GM21390 (cell line): ENCODE data around the gene CFAP65.

ENCODE experiments used
- ATAC-seq: cut with Tn5 transposase; IDR thresholded peaks from one replicate; pipeline ENCODE4 v1.9.1; 2021; ENCODE audit not compliant: unreplicated experiment

Gene CFAP65

DNA sequence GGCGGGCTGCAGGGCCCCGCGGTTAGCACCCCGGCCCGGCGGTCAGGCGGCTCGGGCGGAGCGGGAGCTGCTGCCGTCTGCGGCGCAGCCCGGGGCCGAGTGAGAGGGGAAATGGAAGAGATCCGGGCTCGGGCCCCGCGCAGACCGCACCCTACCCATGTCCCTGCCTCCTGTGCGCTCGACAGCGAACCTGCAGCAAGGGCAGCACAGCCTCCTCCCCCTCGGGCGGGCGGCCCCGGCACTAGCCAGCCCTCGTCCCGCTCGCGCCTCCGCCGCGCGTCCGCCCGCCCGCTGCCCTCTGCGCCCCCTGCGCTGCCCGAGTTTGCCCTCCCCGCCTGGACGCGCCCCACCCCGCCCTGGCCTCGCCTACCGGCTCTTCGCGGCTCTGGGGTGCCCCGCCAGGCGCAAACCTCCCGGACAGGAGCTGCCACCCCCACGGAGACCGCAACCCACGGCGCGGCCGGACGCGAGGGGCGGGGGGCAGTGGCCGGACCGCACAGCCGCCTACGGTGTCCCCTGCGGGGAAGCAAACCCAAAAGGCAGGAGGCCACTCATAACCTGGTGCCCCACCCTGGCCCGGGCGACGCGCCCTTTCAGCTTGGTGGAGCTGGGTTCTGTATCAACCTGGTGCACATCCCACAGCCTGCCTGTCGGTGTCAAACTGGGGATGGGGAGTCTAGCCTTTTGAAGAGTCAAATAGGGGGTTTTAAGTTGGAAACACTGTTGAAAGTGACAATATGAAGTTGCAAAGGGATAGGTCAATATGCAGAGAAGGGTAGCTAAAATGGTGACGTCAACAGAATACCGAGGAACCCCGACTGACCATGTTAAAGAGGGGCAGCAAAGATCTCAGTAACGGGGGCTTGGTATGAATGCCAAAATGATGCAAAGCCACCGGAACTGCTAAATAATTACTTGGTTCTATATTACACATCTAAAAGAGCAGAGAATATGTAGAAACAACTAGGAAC, 19.8 kb upstream of the CFAP65 start, which contains the start of gene IHH:
Gene IHH, minus strand, starts transcription at position 101 of the 971 bp plus-strand sequence. CDS start 454 bp downstream, outside the sequence.
- ATAC-seq = no peak

DNA sequence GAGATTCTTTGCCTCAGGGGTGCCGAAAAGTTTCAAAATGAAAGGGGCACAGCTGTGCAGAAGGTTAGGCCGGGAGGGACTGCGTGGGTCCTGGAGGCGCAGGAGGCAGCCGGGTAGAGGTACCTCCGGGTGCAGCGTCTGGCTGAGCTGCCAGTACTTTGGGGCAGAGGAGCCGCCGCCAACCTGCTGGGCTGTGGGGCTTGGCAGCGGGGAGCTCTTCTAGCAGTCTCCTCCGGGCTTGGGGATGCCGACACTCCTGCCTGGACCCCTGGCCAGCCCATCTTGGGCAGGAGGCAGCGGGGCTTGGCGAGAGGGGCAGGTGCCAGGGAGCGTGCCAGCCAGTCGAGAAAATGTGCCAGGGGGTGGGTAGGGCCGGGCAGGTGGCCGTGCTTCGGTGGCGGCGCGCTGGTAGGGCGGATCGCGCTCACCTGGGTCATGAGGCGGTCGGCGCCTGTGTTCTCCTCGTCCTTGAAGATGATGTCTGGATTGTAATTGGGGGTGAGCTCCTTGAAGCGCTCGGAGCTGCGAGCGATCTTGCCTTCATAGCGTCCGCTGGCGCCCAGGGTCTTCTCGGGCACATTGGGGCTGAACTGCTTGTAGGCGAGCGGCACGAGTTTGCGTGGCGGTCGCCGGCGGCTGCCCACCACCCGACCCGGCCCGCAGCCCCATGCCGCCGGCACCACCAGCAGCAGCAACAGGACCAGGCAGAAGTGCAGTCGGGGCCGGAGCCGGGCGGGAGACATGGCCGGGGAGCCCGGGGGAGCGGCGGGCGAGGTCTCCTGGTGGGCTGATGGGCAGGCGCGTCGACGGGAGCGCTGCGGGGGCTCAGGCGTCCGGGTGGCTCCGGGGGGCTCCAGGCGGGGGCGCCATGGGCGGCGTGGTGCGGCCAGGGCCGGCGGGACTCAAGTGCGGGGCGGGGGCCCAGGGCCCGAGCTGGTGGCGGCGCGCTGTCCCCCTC, 18.7 kb upstream of the CFAP65 start:
- no peak for ATAC-seq

DNA sequence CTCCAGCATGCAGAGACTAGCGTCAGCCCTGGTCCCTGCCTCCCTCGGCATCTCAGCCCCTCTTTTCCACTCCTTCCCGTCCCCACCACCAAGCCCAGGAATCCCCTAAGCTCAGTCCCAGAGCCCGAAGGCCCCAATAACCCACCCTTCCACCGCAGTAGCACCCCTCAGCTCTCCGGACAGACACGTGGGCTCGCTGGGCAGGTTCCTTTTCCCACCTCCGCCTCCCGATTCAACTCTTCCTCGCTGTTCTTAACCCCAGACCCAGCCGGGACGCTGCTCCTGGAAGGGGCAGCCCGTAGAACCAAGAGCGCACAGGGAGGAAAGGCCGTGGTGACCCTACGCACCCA, 18.0 kb upstream of the CFAP65 start:
- ATAC-seq = no peak

DNA sequence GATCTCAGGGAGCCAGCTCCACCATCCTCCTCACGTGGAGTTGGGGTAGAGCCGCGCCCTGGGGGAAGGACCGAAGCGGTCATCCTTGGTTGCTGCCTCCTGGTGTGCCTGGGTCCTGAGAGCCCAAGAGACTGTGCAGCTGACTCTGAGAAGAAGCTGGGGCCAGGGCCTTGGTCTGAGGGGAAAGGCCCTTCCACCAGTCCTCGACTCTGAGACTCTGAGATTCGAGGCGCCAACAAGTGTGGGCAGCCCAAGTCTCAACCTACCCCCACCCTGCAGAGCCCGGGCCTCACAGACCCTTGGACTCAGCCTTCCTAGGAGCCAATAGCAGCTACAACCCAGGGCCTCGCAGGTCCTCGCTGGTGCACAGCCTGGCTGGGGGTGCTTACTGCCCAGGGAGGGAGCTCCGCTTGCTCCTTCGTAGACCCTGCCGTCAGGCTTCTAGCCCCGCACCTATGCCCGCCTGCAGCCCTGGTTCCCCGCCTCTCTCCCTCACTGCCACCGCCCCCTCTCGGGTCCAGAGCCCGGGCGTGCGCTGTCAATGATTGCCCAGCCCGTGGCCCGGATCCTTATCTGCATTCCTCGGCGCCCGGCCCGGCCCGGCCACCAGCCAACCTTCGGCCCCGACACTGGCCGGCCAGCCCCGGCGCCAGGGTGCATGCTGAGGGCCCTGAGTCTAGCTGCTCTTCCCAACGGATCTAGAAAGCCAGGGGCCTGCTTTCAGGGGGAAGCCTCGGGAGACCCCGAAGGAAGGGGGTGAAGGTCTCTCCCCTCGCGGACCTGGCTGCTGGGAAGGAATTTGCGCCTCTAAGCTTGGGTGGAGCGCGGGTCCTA, 17.4 kb upstream of the CFAP65 start:
- no peak for ATAC-seq

DNA sequence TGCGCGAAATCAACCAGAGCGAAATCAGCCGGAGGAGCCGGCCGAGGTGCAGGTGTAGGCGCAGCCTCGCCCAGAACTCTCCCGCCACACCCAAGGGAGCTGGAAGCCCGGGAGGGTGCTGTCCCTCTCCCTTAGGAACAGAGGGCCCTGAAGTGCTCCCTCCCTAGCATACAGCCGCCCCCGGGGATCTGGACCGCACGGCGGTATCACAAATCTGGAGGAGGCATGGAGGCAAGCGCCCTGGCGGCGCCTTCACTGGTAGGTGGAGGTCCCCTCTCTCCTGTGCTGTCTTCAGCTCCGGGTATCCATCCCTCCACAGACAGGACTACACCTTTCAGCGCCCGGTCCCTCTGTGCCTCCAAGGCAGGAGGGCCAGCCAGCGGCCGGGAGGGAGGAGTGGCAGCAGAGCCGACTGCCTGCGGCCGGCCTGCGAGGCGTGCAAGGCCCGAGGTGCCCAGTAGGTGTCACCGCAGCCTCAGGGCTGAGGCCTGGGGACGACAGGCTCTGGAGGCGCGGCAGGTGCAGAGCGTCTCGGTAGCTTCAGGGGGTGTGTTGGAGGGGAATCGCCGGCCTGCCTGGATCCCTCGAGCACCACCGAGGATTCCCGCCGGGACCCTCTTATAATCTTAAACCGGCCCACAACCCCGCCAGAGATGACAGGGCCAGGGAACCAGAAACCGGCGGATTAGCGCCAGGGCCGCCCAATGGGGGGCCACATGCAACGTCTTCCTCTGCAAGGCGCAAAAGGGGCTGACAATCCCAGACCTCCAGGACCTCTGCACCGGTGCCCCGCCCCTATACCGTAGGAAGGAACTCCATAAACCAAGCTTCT, 16.6 kb upstream of the CFAP65 start:
- peak; percentile 90 for ATAC-seq

DNA sequence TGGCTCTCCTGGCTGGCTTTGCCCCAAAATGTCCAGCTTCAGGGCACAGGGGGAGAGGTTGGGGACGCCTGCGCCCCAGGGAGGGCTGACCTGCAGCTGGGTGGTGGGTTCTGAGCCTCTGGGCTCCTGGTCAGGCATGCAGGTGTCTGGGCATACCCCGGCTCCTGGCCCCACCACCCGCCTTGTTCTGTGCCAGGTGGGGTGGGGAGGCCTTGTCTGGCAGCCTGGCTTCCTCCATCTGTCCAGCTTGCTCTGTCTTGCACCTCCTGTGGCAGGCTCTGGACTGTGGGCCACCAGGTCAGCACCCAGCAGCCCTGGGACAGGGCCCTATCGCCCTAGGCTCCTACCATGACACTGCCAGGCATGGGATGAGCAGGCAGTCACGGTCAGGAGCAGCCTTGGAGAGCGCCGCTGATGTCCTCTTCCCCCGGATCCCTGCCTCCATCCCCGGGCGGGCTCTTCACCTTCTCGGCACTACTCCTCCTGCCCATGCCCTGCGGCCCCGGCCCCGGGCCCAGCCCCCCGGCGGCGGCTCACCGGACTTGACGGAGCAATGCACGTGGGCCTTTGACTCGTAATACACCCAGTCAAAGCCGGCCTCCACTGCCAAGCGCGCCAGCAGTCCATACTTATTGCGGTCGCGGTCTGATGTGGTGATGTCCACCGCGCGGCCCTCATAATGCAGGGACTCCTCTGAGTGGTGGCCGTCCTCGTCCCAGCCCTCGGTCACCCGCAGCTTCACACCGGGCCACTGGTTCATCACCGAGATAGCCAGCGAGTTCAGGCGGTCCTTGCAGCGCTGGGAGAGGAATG, 15.8 kb upstream of the CFAP65 start:
- no peak for ATAC-seq

DNA sequence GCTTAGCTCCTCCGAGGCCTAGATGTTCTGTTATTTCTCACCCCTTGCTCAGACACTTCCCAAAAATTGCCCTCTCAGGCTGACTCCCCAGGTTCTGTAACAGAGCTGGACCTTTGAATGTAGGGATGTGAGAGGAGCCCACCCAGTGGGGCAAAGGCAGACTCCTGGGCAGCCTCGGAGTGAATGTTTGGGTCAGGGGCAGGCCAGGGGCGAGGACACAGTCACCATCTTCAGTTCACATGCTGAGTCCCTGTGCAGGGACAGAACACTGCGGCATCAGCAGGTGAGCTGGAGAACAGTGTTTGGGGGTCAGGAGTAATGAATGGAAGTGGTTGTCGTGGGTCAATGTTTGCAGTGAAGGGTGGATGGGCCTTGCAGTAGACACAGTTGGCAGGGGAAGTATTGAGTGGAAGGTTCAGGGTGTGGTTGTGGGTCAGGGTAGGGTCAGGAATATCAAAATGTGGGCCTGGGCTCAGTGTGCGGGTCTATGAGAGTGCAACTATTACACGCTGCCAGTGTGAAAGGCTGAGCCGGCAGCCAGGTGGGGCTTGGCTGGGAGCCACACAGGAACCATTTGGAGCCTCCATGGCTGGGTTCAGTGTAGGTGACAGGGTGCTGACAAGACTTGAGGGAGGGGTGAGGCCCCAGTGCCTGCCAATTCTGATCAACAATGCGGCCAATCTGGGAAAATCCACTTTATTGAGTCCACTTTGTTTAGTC, 15.0 kb upstream of the CFAP65 start:
- ATAC-seq = no peak

DNA sequence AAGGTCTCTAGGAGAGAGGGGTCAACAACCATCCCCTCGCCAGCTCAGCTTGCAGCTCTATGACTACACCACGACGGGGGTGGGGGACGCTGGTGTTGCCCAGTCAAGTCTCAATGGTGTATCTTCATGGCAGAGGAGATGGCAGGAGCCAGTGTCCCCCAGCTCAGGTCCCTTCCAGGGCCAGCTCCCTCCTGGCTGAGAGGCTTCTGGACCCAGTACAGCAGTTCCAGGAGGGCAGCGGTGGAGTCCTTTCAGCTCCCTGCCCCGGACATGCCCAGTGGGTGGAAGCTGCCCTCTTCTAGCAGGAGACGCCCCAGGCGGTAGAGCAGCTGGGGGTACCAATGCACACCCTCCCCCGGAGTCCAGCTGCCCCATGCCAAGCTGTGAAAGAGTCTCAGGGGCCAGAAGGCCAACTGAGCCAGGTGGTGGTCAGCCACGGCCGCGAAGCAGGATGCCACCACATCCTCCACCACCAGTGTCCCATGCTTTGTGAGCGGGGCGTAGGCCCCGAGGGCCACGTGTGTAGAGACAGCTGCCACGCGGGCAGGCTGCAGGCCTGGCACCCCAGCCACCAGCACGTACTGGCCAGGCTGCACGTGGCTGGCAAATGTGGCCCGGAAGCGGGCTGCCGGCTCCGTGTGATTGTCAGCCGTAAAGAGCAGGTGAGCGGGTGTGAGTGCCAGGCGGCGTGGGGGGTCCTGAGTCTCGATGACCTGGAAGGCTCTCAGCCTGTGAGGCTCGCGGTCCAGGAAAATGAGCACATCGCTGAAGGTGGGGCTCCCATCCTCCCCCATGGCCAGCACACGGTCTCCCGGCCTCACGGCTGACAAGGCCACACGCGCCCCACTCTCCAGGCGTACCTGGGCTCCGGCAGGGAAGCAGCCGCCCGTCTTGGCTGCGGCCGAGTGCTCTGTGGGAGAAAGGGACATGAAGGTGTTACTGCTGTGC, 13.9 kb upstream of the CFAP65 start:
- no peak for ATAC-seq

DNA sequence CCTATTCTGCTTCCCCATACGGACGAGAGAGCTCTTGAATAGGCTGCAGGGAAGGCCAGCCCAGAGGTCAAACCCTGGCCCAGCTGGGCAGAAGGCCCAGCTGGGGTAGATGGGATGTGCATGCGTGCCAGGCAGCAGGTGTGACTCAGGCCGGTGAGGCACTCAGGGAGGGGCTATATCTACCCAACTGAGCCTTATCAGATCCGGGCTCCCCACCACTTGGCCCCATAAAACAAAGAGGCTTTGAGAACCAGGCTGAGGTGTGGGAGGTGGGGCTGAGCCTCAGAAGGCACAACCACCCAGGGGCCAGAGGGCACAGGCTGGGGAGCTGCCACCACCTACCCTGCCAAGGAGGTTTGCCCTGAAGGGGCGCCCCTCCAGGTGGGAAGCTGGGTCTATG, 8.0 kb upstream of the CFAP65 start:
- ATAC-seq = no peak

DNA sequence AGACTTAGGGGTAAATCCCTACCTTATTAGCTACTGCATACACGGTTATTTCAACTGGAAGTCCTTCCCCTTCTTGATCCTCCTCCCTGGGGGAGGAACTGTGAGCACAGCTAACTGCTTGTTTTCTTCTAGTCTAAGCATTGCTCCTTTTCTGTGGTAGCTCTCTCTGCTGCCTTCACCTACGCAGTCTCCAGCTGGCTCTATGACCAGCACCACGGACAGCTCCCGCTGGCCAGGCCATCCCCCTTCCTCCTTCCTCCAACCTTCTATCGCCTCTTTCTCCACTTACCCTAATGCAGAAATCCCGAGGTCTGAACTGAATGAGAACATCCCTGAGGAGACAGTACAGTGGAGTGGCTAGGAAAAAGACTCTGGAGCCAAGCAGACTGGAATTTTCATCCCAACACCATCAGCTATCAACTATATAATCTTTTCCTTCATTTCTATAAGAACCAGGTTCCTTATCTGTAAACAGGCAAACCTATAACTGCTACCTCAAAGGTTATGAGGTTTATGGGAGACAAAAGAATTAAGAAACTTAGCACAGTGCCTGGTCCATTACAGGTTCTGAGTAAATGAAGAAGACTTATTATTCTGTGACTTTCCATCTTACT, 4.7 kb upstream of the CFAP65 start:
- no peak for ATAC-seq

DNA sequence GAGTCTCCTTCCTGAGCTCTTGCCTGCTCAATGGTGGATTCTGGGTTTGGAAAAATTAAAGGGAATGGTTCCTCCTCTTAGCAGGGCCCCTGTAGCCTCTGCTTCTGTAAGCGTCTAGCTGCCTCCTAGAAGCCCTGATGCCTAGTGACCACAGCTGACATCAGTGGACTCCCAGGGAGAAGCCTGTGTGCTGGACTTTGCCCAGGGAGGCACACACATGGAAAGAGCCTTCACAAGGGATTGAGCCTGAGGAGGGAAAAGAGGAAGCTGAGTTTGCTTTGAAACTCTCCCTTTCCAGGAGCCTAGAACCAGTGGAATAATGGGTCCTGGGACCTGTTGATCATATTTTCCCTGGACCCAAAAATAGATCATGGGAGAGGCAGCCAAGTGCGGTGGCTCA, 1.4 kb upstream of the CFAP65 start:
- no peak for ATAC-seq

DNA sequence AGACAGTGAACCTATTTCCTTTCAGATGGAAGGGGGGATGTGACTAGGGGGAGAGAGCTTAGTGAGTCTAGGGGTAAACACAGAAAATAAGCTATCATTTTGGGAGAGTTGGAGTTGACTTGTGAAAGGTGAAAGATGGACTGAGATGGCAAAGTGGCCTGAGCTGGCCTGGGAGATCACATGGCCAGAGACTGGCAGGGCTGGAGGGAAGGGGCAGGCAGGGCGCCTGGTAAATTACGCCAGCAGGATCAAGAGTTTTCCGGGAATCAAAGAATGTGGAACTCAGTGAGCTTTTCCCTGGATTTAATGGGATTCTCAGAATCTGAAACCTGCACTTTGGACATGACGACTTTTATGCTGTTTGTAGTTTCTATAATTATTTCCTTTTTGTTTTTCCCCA, 841 bp upstream of the CFAP65 start:
- ATAC-seq = no peak

DNA sequence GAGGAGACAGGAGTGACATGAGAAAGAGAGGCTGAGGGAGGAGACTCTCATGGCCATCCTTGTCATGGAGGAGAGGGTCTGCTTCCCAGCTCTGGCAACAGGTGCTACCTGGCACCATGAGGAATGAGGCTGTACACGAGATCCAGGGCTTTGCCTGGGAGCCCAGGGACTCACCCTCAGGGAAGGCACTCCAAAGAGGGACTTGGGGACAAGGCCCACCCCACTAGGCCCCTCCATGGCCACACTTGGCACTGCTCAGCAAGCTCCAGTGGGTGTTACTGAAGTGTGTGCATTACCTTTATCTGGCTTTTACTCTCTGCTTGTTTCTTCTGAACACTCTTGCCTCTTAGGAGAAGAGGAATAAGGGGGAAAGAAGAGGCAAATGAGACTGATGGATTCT, 2.7 kb downstream of the CFAP65 start:
- no peak for ATAC-seq

DNA sequence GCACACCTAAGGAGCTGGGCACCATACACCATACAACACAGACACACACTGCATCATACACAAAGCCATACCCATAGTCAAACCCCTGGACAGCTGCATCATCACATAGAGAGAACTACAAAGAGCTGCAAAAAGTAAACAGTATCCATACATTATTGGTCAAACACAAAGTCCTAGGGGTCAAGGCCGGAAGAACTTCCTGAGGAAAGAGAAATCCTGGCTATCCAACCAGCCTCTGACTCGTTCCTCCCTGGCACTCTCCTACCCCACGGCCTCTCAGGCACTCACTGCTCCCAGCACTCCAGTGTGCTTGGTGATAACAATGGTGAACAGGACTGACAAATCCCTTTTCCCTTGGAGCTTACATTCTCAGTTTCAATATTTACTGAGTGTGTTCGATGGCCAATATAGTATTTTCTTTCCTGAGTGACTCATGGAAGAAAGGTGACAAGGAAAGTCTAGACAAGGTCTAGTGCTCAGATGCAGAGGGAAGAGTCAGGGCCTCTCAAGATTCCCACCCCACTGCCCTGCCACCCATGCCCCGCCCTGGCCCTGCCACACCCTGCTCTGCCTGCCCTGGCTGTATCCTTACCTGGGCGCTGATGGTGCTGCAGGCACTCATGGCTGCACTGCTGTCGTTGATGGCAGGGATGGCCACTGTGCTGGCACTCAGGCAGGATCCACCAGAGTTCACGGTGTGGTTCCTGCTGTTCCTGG, 3.4 kb downstream of the CFAP65 start:
- no peak for ATAC-seq

DNA sequence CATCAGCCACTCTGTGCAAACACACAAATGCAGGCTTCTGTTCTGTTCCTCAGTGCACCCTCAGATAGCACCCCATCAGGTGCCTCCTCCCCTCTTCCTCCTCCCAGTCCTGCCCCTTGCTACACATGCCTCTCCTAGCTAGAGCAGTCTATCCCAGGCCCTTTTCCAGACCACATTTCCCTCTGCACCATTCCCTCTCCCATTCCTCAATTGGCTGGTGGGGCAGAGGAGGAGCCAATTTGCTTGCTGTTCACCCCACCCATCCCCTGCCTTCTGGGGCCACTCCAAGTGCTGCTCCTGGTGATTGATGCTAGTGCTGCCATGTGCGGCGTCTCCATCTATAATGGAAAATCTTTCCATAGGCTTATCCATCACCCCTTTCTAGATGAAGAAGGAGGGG, 5.4 kb downstream of the CFAP65 start:
- no peak for ATAC-seq

DNA sequence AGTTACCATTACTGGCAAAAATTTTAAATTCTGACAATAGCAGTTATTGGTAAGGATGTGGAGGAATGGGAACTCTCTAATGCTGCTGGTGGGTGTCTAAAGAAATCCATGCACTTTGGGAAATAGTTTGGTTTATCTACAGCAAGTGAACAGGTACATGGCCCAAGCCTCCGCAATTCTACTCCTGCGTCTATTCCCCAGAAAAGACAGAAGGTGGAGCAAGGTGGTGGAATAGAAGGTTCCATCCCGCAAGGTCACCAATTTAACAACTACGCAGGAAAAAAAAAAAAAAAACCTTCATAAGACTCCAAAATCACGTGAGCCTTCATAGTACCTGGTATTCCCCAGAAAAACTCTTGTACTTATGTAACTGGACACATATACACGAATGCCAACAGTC, 6.5 kb downstream of the CFAP65 start:
- no peak for ATAC-seq
